CD4-positive, alpha-beta T cell (primary cell): ENCODE data around the gene PEX10. TPM values are rescaled to one million over a fixed set of nuclear protein-coding genes. Genes with fewer than 3 reads are reported as not detected.

Experiments used
- ATAC-seq: fragments of 200-7000 bp; cut with Tn5 transposase; one replicate; pipeline ENCODE4 v1.10.0; 2022; ENCODE audit warnings: mild to moderate bottlenecking; ENCODE audit not compliant: poor library complexity
- CTCF ChIA-PET: fragments of 350-600 bp; sonication (Branson Sonifier 250); formaldehyde crosslinking; loops from one replicate; lab custom pipeline; 2021; ENCODE audit warnings: antibody characterized with exemption, inconsistent platforms; lab: Charles Lee
- POLR2A ChIA-PET: fragments of 350-600 bp; sonication (Branson Sonifier 250); formaldehyde crosslinking; loops from one replicate; lab custom pipeline; 2021; ENCODE audit warnings: antibody characterized with exemption, inconsistent platforms; lab: Charles Lee
- DNase-seq, 14 experiments: peaks; one replicate each; pipeline ENCODE4 v3.0.0-alpha.2; 2013 to 2020; ENCODE audit warnings: mixed read lengths in 2 of 14
- H3K27ac ChIP-seq, 2 donors: one replicate each; pipeline versions ENCODE4 v1.5.1 to v1.7.0; 2013; ENCODE audit warnings: low read length in 2 of 2, low read depth in 1 of 2, mild to moderate bottlenecking in 1 of 2
- H3K27me3 ChIP-seq, 2 experiments: 1 replicate in 1 of 2; 2 replicates in 1 of 2; pipeline versions ENCODE4 v1.6.1 to v1.7.0; 2013; ENCODE audit warnings: low read length in 2 of 2, control low read depth in 1 of 2, mild to moderate bottlenecking in 1 of 2, moderate library complexity in 1 of 2; ENCODE audit not compliant: insufficient read depth in 2 of 2, control insufficient read depth in 1 of 2
- H3K36me3 ChIP-seq: one replicate; pipeline ENCODE4 v1.6.1; 2013; ENCODE audit warnings: low read length, control low read depth; ENCODE audit not compliant: insufficient read depth
- H3K4me1 ChIP-seq: one replicate; pipeline ENCODE4 v1.6.1; 2013; ENCODE audit warnings: low read length, control low read depth; ENCODE audit not compliant: insufficient read depth
- H3K4me3 ChIP-seq: one replicate; pipeline ENCODE4 v1.5.1; 2013; ENCODE audit warnings: mild to moderate bottlenecking, low read length, moderate library complexity
- H3K9me3 ChIP-seq, 2 experiments: 1 replicate in 1 of 2; 2 replicates in 1 of 2; pipeline versions ENCODE4 v1.6.1 to v1.7.0; 2013; ENCODE audit warnings: low read length in 2 of 2, mild to moderate bottlenecking in 2 of 2, control low read depth in 1 of 2, moderate library complexity in 1 of 2; ENCODE audit not compliant: control insufficient read depth in 1 of 2, insufficient read depth in 1 of 2
- H3K27ac Mint-ChIP-seq: one replicate; pipeline ENCODE4 v1.8.0; 2020; ENCODE audit warnings: mixed read lengths
- H3K27me3 Mint-ChIP-seq: one replicate; pipeline ENCODE4 v1.8.0; 2021; ENCODE audit warnings: mixed read lengths
- H3K36me3 Mint-ChIP-seq: one replicate; pipeline ENCODE4 v1.8.0; 2021; ENCODE audit warnings: low read depth, mixed read lengths
- H3K4me1 Mint-ChIP-seq: one replicate; pipeline ENCODE4 v1.8.0; 2021; ENCODE audit warnings: low read depth, mixed read lengths
- H3K4me3 Mint-ChIP-seq: one replicate; pipeline ENCODE4 v1.8.0; 2020; ENCODE audit warnings: mild to moderate bottlenecking, mixed read lengths
- H3K9me3 Mint-ChIP-seq: one replicate; pipeline ENCODE4 v1.8.0; 2020; ENCODE audit warnings: mixed read lengths
- CTCF ChIP-seq: fragments of 200-600 bp; IDR thresholded peaks from one replicate; pipeline ENCODE4 v1.8.0; 2022; ENCODE audit warnings: antibody characterized with exemption, mild to moderate bottlenecking
- intact Hi-C, 2 experiments: fragments of 100-400 bp; cut with DNase I in 1 of 2; cut with micrococcal nuclease in 1 of 2; formaldehyde crosslinking; loops; one replicate each; pipeline versions ENCODE4 v1.15.1 to v1.9.0; 2023 to 2025; cut with DNase I, micrococcal nuclease
- total RNA-seq, 174 experiments: library from RNA in 2 of 174; stranded (reverse) in 2 of 174; gene quantifications; one replicate each; pipeline ENCODE4 v1.2.3 and lab custom pipeline; 2021 to 2026

The PEX10 gene
- total RNA-seq, 2 experiments from 2014 or later, result 12.0 to 12.5 TPM

GRCh38 chr1:2408859-2409276 lies 3.5 kb downstream of the PEX10 start:
- no peak overlapping the region for H3K27ac ChIP-seq
- TF ChIP-seq CTCF, result no peak
- H3K36me3 Mint-ChIP-seq, result peaks cover 49% of the 10 kb centered on the region
- peak overlapping the region; percentile 25 for H3K4me3 Mint-ChIP-seq
- no peak overlapping the region for H3K4me3 ChIP-seq
- no peaks in the 10 kb centered on the region for H3K9me3 ChIP-seq
- H3K27me3 ChIP-seq, result no peaks in the 10 kb centered on the region
- ATAC-seq (no peak), DNase-seq (peak in 1 of 14 experiments; percentile 32)
- ChIA-PET POLR2A (interaction anchor here (0.6 kb wide), 1 partner anchor 145 kb away, joined by 3 read pairs; no protein-coding TSS in a partner anchor), CTCF (no interaction called here)
- no peaks in the 10 kb centered on the region for H3K9me3 Mint-ChIP-seq
- peaks cover 43% of the 10 kb centered on the region for H3K36me3 ChIP-seq
- H3K27me3 Mint-ChIP-seq, result no peaks in the 10 kb centered on the region
- peaks cover 2% of the 10 kb centered on the region for H3K4me1 Mint-ChIP-seq
- H3K4me1 ChIP-seq, result peaks cover 19% of the 10 kb centered on the region
- H3K27ac Mint-ChIP-seq, result no peak overlapping the region
- intact Hi-C loops, result no loop called here

- peaks cover 15% of the 10 kb centered on the region for H3K4me1 ChIP-seq
- H3K9me3 ChIP-seq, result no peaks in the 10 kb centered on the region
- no peaks in the 10 kb centered on the region for H3K9me3 Mint-ChIP-seq
- no peaks in the 10 kb centered on the region for H3K4me1 Mint-ChIP-seq
- H3K27ac ChIP-seq, result no peak overlapping the region
- ChIA-PET CTCF (no interaction called here), POLR2A (interaction anchor here (0.6 kb wide), 1 partner anchor 144 kb away, joined by 3 read pairs; no protein-coding TSS in a partner anchor)
- DNase-seq (no peak), ATAC-seq (no peak)
- H3K36me3 Mint-ChIP-seq, result peaks cover 53% of the 10 kb centered on the region
- intact Hi-C loops, result no loop called here
- no peak overlapping the region for H3K27ac Mint-ChIP-seq
- no peak overlapping the region for H3K4me3 ChIP-seq
- TF ChIP-seq CTCF, result no peak
- no peaks in the 10 kb centered on the region for H3K27me3 Mint-ChIP-seq
- no peaks in the 10 kb centered on the region for H3K27me3 ChIP-seq
- H3K36me3 ChIP-seq, result peaks cover 48% of the 10 kb centered on the region
- no peak overlapping the region for H3K4me3 Mint-ChIP-seq
These were observed 3.9 kb downstream of the PEX10 start for GRCh38 chr1:2408456-2408855.

- H3K4me1 ChIP-seq, result peaks cover 10% of the 10 kb centered on the region
- intact Hi-C loops, result no loop called here
- Mint-ChIP-seq H3K9me3 (no peaks in the 10 kb centered on the region), H3K36me3 (peaks cover 58% of the 10 kb centered on the region), H3K27ac (no peak overlapping the region), H3K4me3 (no peak overlapping the region), H3K4me1 (no peaks in the 10 kb centered on the region), H3K27me3 (no peaks in the 10 kb centered on the region)
- no peaks in the 10 kb centered on the region for H3K27me3 ChIP-seq
- H3K4me3 ChIP-seq, result no peak overlapping the region
- ATAC-seq, result no peak
- ChIA-PET CTCF (no interaction called here), POLR2A (interaction anchor here (0.6 to 2.4 kb wide), 2 partner anchors 16 to 144 kb away, joined by 3 to 6 read pairs; partner anchors contain the start of genes MORN1 and RER1)
- DNase-seq, result no peak
- TF ChIP-seq CTCF, result no peak
- no peaks in the 10 kb centered on the region for H3K9me3 ChIP-seq
- peaks cover 53% of the 10 kb centered on the region for H3K36me3 ChIP-seq
- H3K27ac ChIP-seq, result no peak overlapping the region
These were observed 4.4 kb downstream of the PEX10 start for GRCh38 chr1:2407991-2408275.
